ENCODE data around the gene TMPRSS9.
"Not testable (repeated sequence)": the region's sequence is repeated elsewhere in the genome, so short reads cannot be mapped to it uniquely, and the experiment has no call there.

TMPRSS9 gene

DNA sequence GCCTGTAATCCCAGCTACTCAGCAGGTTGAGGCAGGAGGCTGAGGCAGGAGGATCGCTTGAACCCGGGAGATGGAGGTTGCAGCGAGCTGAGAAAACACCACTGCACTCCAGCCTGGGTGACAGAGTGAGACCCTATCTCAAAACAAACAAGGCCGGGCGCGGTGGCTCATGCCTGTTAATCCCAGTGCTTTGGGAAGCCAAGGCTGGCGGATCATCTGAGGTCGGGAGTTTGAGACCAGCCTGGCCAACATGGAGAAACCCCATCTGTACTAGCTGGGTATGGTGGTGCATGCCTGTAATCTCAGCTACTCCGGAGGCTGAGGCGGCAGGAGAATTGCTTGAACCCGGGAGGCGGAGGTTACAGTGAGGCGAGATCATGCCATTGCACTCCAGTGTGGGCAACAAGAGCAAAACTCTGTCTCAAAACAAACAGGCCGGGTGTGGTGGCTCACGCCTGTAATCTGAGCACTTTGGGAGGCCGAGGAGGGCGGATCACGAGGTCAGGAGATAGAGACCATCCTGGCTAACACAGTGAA, 35.3 kb downstream of the TMPRSS9 start:
- not testable (repeated sequence) for DNase-seq

- DNase-seq: not testable (repeated sequence)
Measured at GRCh38 chr19:2397173-2397572, 37.1 kb downstream of the TMPRSS9 start.

GRCh38 chr19:2398735-2399305, 38.8 kb downstream of the TMPRSS9 start:
- DNase-seq: no peak

DNA sequence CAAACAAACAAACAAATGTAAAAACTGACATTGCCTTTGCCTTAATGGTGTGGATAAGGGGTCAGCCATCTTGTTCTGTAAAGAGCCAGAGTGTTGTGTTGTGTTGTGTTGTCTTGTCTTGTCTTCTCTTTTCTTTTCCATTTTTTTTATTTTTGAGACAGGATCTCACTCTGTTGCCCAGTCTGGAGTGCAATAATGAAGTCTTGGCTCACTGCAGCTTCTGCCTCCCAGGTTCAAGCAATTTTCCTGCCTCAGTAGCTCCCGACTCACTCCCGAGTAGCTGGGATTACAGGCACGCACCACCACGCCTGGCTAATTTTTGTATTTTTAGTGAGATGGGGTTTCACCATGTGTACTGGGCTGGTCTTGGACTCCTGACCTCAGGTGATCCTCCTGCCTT, 39.5 kb downstream of the TMPRSS9 start:
- DNase-seq: no peak

GRCh38 chr19:2408247-2408646, 48.2 kb downstream of the TMPRSS9 start:
- DNase-seq: no peak

DNA sequence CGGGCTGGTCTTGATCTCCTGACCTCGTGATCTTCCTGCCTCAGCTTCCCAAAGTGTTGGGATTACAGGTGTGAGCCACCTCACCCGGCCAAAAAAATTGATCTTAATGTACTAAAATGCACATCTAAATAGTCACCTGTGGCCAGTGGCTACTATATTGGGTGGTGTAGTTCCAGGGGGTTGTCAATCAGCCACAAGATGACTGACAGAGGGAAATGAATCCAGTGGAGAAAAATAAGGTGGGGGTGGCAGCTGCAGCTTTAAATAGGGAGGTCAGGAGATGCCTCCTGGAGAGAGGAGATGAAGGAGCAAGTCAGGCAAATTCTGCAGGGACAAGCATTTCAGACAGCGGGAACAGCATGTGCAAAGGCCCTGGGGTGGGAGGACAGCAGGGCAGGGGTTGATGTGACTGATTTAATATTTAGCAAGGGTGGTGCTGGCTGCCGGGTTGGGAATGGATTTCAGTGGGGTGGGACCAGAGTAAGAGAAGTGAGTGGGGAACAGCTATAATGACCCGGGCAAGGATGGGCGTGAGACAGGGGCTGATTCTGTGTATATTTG, 49.4 kb downstream of the TMPRSS9 start:
- no peak for DNase-seq

DNA sequence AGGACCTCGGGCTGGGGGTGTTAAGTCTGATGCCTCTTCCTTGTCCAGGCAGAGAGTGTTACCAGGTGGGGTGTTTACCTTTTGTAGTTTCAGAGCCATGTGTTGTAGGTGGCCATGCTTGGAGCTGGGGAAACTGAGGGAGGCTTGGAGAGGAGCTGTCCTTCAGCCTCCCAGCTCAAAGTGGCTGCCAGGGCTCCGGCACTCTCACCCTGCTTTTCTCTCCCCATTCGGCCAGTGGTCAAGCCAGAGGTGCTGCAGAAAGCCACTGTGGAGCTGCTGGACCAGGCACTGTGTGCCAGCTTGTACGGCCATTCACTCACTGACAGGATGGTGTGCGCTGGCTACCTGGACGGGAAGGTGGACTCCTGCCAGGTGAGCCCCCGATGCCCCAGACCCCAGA, 50.0 kb downstream of the TMPRSS9 start:
- no peak for DNase-seq

DNA sequence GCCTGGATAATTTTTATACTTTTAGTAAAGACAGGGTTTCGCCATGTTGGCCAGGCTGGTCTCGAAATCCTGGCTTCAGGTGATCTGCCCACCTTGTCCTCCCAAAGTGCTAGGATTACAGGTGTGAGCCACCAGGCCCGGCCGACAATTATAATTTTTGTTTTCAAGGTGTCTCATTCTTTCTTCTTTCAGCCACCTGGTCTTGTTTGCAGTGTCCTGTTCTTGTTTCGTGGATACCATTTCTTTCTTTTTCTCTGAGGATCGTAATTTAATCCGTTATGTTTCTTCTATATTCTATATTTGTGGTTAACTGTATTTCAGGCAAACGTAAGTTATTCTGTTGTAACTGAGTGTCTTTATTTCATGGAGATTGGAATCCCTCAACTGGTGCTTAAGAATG, 51.6 kb downstream of the TMPRSS9 start:
- no peak for DNase-seq

- no peak for DNase-seq
Measured at GRCh38 chr19:2412449-2412848, 52.4 kb downstream of the TMPRSS9 start.

GRCh38 chr19:2413159-2413558, 53.1 kb downstream of the TMPRSS9 start:
- DNase-seq: no peak

GRCh38 chr19:2413629-2414028, 53.6 kb downstream of the TMPRSS9 start:
- no peak for DNase-seq

- no peak for DNase-seq
Measured at GRCh38 chr19:2415281-2415972, 55.4 kb downstream of the TMPRSS9 start.

DNA sequence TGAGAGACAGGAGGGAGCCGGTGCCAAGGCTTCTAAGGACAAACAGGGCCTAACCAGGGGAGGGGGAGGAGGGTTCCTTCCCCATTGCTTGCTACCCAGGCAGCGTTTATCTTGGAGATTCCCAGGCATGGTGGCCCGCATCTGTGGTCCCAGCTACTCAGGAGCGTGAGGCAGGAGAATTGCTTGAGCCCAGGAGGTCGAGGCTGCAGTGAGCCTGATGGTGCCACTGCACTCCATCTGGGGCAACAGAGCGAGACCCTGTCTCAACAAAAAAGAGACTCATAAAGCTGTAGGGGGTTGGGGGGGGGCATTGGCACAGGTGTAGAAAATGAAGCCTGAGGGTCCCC, 55.9 kb downstream of the TMPRSS9 start:
- DNase-seq: no peak

GRCh38 chr19:2416321-2417097, 56.4 kb downstream of the TMPRSS9 start:
- no peak for DNase-seq

DNA sequence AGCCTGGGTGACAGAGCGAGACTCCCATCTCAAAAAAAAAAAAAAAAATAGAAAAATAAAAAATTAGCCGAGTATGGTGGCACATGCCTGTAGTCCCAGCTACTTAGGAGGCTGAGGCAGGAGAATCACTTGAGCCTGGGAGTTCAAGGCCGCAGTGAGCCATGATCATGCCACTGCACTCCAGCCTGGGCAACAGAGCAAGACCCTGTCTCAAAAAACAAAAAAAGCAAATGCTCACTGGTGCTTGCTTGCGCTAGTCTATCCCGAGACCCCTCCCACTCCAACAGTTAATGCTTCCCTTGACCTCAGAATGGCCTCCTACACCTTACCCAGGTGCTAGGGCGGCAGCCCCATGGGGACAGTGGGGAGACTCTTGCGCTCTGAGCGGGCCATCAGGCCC, 57.4 kb downstream of the TMPRSS9 start:
- not testable (repeated sequence) for DNase-seq

DNA sequence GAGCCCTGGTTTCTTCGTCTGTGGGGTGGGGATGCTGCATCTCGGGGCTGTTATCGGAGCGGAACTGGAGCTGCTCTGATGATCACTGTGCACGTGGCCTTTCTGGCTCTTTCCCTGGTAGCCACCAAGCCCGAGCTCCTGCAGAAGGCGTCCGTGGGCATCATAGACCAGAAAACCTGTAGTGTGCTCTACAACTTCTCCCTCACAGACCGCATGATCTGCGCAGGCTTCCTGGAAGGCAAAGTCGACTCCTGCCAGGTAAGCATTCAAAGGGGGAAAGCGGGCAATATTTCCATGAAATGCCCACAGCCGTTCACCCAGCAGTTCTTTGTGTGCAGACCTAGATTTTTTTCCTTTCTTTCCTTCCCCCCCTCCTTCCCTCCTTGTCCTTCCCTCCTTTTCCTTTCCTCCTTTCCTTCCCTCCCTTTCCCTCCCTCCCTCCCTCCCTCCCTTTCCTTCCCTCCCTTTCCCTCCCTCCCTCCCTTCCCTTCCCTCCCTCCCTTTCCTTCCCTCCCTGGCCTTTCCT, 57.9 kb downstream of the TMPRSS9 start:
- no peak for DNase-seq

GRCh38 chr19:2419754-2420153, 59.7 kb downstream of the TMPRSS9 start:
- no peak for DNase-seq

DNA sequence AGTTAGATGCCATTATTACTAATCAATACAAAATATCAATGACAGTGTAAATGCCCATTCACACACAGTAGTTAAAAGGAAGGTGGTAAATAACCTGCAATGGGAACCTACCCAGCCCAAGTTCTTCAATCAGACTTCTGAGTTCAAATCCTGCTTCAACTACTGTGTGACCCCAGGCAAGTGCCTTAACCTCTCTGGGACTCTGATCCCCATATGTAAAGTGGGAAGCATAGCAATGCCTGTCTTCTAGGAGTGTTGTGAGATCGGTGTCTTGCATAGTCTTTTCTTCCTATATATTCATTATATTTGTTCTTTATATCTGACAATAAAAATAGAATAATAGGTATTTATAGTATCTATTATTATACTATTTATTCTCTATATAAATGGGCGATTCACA, 60.4 kb downstream of the TMPRSS9 start:
- DNase-seq: no peak

- no peak for DNase-seq
Measured at GRCh38 chr19:2421581-2422306, 61.7 kb downstream of the TMPRSS9 start.

- DNase-seq: no peak
Measured at GRCh38 chr19:2423071-2423914, 63.2 kb downstream of the TMPRSS9 start.

DNA sequence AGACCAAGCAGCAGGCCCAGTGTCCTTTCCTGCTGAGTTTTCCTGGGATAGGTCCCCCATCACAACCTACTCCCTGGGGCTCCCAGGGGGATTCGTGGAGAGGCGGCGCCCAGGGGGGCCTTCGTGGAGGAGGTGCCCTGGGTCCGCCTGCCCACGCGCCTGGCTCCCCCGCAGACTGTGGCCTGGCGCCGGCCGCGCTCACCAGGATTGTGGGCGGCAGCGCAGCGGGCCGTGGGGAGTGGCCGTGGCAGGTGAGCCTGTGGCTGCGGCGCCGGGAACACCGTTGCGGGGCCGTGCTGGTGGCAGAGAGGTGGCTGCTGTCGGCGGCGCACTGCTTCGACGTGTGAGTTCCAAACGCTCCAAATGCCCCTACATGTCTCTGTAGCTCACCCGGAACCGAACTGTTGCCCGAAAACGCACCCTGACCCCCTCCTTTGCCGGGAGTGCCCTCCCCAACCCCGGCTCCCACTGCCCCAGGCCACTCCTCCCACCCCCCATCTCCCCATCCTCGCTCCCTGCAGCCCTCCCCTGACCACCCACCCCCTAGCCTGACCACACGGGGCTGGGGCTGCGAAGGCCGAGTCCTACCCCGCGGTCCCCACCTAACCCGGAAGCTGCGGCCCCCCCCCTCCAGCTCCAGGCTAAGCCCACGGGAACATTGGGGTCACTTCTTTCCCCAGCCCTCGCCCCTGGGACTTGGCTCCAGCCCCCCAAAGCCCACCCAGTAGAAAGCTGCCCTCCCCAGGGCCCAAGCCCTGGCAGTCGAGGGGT, 64.0 kb downstream of the TMPRSS9 start:
- DNase-seq: no peak

All from stimulated activated CD8-positive, alpha-beta memory T cell treated with anti-CD3 and anti-CD28 coated beads, Interleukin-4, amount 100 ng/mL, for 48 hours (primary cell).